A673 (cell line): ENCODE data around the gene MAB21L4. TPM values are rescaled to one million over a fixed set of nuclear protein-coding genes. Genes with fewer than 3 reads are reported as not detected.

Experiments
- BruUV-seq: library from RNA; stranded (reverse); fragments of 400-500 nt; replicated peaks from 2 replicates; lab custom pipeline; 2021; lab: Mats Ljungman, UMichigan
- CTCF ChIA-PET: fragments of 300-600 bp; sonication (Branson Sonifier 250); formaldehyde crosslinking; loops from one replicate; lab custom pipeline; 2022; ENCODE audit warnings: antibody characterized with exemption; lab: Charles Lee
- POLR2A ChIA-PET: fragments of 300-600 bp; sonication (Branson Sonifier 250); formaldehyde crosslinking; loops from one replicate; lab custom pipeline; 2022; ENCODE audit warnings: antibody characterized with exemption; ENCODE audit not compliant: low non-redundant PET; lab: Charles Lee
- DNase-seq: peaks from one replicate; pipeline ENCODE4 v3.0.0-alpha.2; 2015; ENCODE audit warnings: low spot score
- H3K27ac ChIP-seq: fragments of 200-600 bp; sonication (generic); 2 replicates; pipeline ENCODE4 v1.5.1; 2016; ENCODE audit warnings: mixed run types, low read depth, mild to moderate bottlenecking, mixed read lengths, antibody characterized with exemption, low read length; ENCODE audit not compliant: poor library complexity, severe bottlenecking
- H3K27me3 ChIP-seq: fragments of 200-600 bp; sonication (generic); replicated peaks from 2 replicates; pipeline ENCODE4 v1.6.1; 2017; ENCODE audit warnings: mixed run types, low read depth, mild to moderate bottlenecking, mixed read lengths, antibody characterized with exemption, low read length; ENCODE audit not compliant: insufficient read depth, poor library complexity
- H3K36me3 ChIP-seq: fragments of 200-600 bp; sonication (generic); 2 replicates; pipeline ENCODE4 v1.6.1; 2016; ENCODE audit warnings: mixed run types, mild to moderate bottlenecking, mixed read lengths, antibody characterized with exemption, low read length; ENCODE audit not compliant: insufficient read depth, poor library complexity, severe bottlenecking
- H3K4me1 ChIP-seq: fragments of 200-600 bp; sonication (generic); 2 replicates; pipeline ENCODE4 v1.6.1; 2017; ENCODE audit warnings: mixed run types, mild to moderate bottlenecking, mixed read lengths, antibody characterized with exemption, low read length; ENCODE audit not compliant: insufficient read depth, poor library complexity, severe bottlenecking
- H3K4me3 ChIP-seq: fragments of 200-600 bp; sonication (generic); 2 replicates; pipeline ENCODE4 v1.5.1; 2016; ENCODE audit warnings: low read depth, mixed run types, mild to moderate bottlenecking, mixed read lengths, low read length; ENCODE audit not compliant: poor library complexity, severe bottlenecking
- H3K9me3 ChIP-seq: fragments of 200-600 bp; sonication (generic); 2 replicates; pipeline ENCODE4 v1.6.1; 2016; ENCODE audit warnings: mixed run types, low read depth, mild to moderate bottlenecking, mixed read lengths, antibody characterized with exemption, low read length; ENCODE audit not compliant: poor library complexity, severe bottlenecking
- EZH2 ChIP-seq: fragments of 200-600 bp; sonication (generic); IDR thresholded peaks from 2 replicates; pipeline ENCODE4 v1.6.1; 2017; ENCODE audit warnings: borderline replicate concordance, low read depth, mild to moderate bottlenecking, mixed read lengths, antibody characterized with exemption, low read length; ENCODE audit not compliant: poor library complexity, severe bottlenecking
- intact Hi-C: fragments of 100-400 bp; cut with micrococcal nuclease; formaldehyde crosslinking; loops from one replicate; pipeline ENCODE4 v1.10.0; 2022; ENCODE audit not compliant: unreplicated experiment
- total RNA-seq: library from RNA; stranded (reverse); gene quantifications from 2 replicates; pipeline ENCODE4 v1.2.3, GENCODE V29; 2021
- TF ChIP-seq, protein P1 (sequence below): fragments of 300-800, 200-600 bp; sonication (generic); conservative IDR thresholded peaks from 2 replicates; pipeline ENCODE4 v1.5.1; 2017; ENCODE audit warnings: low read depth, mild to moderate bottlenecking, antibody characterized with exemption, low read length, moderate library complexity, mixed read lengths

The MAB21L4 gene
- total RNA-seq, 1 experiment from 2014 or later = not detected

DNA sequence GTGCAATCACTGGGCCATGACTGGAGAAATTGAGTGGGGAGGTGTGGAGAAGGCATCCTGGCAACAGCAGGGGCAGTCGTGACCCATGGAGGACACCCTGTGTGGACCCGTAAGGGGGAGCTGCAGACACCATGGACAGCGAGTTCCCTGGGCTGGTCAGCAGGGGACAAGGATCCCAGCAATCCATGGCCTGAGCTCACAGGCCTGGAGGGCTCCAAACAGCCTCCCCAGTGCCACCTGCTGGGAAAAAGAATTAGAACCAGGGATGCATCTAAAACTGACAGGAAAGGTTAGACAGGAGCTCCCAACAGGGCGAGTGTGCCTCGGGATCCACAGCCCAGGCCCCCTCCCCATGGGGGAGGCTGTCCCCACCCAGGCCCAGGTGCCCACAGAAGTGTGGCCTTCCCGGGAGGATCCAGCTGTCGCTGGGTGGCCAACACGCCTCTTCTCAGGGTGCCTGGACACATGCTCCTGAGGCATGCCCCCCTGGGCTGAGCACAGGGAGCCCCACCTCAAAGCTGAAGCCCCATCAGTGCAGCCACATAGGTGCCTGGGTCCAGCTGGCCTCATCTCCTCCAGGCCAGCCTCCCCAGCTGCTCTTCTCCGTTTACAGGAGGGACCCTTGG, 55.4 kb downstream of the MAB21L4 start:
- peak; percentile 54 for DNase-seq
- POLR2A ChIA-PET = no interaction called here
- intact Hi-C loops = loop anchor here (10.0 kb wide), 1 partner anchor 1034 kb away; no protein-coding TSS in a partner anchor
- H3K36me3 ChIP-seq = no peaks in the 10 kb centered on the region
- no peaks in the 10 kb centered on the region for H3K4me1 ChIP-seq
- H3K9me3 ChIP-seq = no peaks in the 10 kb centered on the region
- no peak for TF ChIP-seq EZH2
- TF ChIP-seq, protein P1, sequence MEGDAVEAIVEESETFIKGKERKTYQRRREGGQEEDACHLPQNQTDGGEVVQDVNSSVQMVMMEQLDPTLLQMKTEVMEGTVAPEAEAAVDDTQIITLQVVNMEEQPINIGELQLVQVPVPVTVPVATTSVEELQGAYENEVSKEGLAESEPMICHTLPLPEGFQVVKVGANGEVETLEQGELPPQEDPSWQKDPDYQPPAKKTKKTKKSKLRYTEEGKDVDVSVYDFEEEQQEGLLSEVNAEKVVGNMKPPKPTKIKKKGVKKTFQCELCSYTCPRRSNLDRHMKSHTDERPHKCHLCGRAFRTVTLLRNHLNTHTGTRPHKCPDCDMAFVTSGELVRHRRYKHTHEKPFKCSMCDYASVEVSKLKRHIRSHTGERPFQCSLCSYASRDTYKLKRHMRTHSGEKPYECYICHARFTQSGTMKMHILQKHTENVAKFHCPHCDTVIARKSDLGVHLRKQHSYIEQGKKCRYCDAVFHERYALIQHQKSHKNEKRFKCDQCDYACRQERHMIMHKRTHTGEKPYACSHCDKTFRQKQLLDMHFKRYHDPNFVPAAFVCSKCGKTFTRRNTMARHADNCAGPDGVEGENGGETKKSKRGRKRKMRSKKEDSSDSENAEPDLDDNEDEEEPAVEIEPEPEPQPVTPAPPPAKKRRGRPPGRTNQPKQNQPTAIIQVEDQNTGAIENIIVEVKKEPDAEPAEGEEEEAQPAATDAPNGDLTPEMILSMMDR = peak; percentile 54
- CTCF ChIA-PET = interaction anchor here (1.0 to 1.1 kb wide), 2 partner anchors 10 to 326 kb away, joined by 3 to 4 read pairs; no protein-coding TSS in a partner anchor
- H3K27me3 ChIP-seq = peaks cover 22% of the 10 kb centered on the region
- no peak overlapping the region for H3K27ac ChIP-seq
- no peak overlapping the region for H3K4me3 ChIP-seq
- BruUV-seq = no TSS peak

DNA sequence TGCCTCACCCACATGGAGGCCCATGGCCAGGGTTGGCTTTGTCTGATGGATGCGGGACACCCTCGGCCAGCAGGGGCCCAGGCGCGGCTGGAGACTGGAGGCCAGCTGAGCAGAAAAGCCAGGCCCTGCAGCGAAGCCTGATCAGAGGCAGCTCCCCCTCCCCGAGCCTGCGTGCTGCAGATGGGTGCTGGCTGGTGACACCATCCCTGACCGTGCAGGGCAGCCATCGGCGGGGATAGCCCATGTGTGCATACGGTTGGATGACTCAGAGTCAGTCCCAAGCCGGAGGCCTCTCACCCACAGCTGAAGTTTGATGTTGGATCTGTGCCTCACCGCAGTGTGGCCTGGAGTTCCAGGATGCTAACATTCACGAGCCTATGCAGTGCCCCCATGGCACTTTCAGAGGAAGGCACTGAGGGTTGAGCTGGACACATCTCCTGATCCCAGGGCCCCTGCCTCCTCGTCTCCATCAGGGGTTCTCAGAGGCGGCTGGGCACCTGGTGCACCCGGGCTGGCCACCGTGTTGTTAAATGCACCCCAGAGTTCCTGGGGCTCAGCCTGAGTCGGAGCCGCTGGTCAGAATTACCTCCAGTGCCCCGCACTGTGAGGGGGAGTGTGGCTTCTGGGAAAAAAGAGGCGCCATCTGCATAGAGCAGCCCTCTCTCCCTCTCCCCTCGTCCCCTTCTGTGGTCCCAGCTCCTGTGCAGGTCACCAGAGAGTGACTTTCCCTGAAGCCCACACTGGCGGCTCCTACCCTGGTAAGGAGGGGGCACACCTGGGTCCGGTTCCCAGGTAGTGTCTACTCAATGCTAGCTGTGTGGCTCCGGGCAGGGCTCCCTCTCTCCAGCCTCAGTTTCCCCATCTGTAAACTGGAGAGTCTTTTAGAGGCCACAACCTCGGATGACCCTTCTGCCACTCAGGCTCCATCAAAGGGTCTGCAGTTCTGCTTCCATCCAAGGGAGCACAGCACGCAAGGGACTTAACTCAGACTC, 56.5 kb downstream of the MAB21L4 start:
- intact Hi-C loops = loop anchor here (10.0 kb wide), 1 partner anchor 1035 kb away; no protein-coding TSS in a partner anchor
- H3K4me3 ChIP-seq = no peak overlapping the region
- CTCF ChIA-PET = interaction anchor here (1.1 kb wide), 1 partner anchor 325 kb away, joined by 4 read pairs; no protein-coding TSS in a partner anchor

DNA sequence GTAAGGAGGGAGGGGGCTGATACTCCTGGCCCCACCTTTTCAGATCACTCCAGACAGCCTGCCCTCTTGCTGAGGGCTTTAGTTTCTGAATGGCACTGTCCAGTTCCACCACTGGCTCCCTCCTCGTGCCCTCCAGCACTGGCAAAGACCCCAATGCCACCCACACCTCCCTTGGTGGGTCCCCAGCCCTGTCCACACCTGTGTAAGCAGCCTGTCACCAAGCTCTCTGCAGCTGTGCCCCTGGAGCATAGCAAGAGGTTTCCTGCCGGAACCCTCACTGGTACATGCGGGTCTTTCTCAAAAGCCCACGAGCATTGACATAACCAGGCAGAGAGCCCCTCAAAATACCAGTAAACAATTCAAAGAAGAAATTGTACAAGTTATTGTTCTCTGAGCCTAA, 58.3 kb downstream of the MAB21L4 start:
- no peak for TF ChIP-seq EZH2
- TF ChIP-seq, protein P1 = no peak
- Histone ChIP-seq H3K4me3 (no peak overlapping the region), H3K36me3 (no peaks in the 10 kb centered on the region), H3K4me1 (no peaks in the 10 kb centered on the region), H3K9me3 (no peaks in the 10 kb centered on the region), H3K27me3 (peaks cover 18% of the 10 kb centered on the region), H3K27ac (no peak overlapping the region)
- intact Hi-C loops = no loop called here
- ChIA-PET CTCF (no interaction called here), POLR2A (no interaction called here)
- BruUV-seq = no TSS peak
- no peak for DNase-seq

More for the DNA sequence above, 56.5 kb downstream of the MAB21L4 start:
- DNase-seq = no peak
- Histone ChIP-seq H3K27ac (no peak overlapping the region), H3K27me3 (peaks cover 22% of the 10 kb centered on the region), H3K36me3 (no peaks in the 10 kb centered on the region), H3K9me3 (no peaks in the 10 kb centered on the region), H3K4me1 (no peaks in the 10 kb centered on the region)
- POLR2A ChIA-PET = no interaction called here
- TF ChIP-seq, protein P1 = no peak
- TF ChIP-seq EZH2 = no peak
- no TSS peak for BruUV-seq
